ENCODE data around the gene IFI6.
A peak's percentile ranks its signal among the peaks of the same experiment; 100 is the strongest.

The IFI6 gene

GRCh38 chr1:27672750-27673112 lies 739 bp upstream of the IFI6 start:
- peak; percentile 20 for DNase-seq (ENCODE audit: low read depth)

- no peak for DNase-seq (ENCODE audit: low read depth)
These were observed 2.1 kb downstream of the IFI6 start for GRCh38 chr1:27669876-27670275.

GRCh38 chr1:27668808-27669723 lies 2.9 kb downstream of the IFI6 start:
- peak; percentile 34 for DNase-seq (ENCODE audit: low read depth)

GRCh38 chr1:27668121-27668807 lies 3.7 kb downstream of the IFI6 start:
- no peak for DNase-seq (ENCODE audit: low read depth)

GRCh38 chr1:27666791-27667254 lies 5.2 kb downstream of the IFI6 start:
- DNase-seq (ENCODE audit: low read depth) = no peak

- no peak for DNase-seq (ENCODE audit: low read depth)
These were observed 5.7 kb downstream of the IFI6 start for GRCh38 chr1:27666294-27666693.

- no peak for DNase-seq (ENCODE audit: low read depth)
These were observed 6.9 kb downstream of the IFI6 start for GRCh38 chr1:27665016-27665651.

- DNase-seq (ENCODE audit: low read depth) = no peak
These were observed 7.7 kb downstream of the IFI6 start for GRCh38 chr1:27664291-27664690.

GRCh38 chr1:27662707-27663393 lies 9.1 kb downstream of the IFI6 start:
- DNase-seq (ENCODE audit: low read depth) = peak; percentile 61

GRCh38 chr1:27662261-27662660 lies 9.7 kb downstream of the IFI6 start:
- no peak for DNase-seq (ENCODE audit: low read depth)

GRCh38 chr1:27661412-27662075 lies 10.4 kb downstream of the IFI6 start:
- DNase-seq (ENCODE audit: low read depth) = no peak

- no peak for DNase-seq (ENCODE audit: low read depth)
These were observed 11.6 kb downstream of the IFI6 start for GRCh38 chr1:27660300-27660835.

GRCh38 chr1:27659497-27660299 lies 12.3 kb downstream of the IFI6 start:
- DNase-seq (ENCODE audit: low read depth) = peak; percentile 68

GRCh38 chr1:27658951-27659496 lies 13.0 kb downstream of the IFI6 start:
- peak; percentile 33 for DNase-seq (ENCODE audit: low read depth)

GRCh38 chr1:27656157-27656893 lies 15.7 kb downstream of the IFI6 start:
- DNase-seq (ENCODE audit: low read depth) = peak; percentile 22

- no peak for DNase-seq (ENCODE audit: low read depth)
These were observed 16.6 kb downstream of the IFI6 start for GRCh38 chr1:27655151-27655937.

GRCh38 chr1:27652111-27652864 lies 19.7 kb downstream of the IFI6 start:
- no peak for DNase-seq (ENCODE audit: low read depth)

All from amniotic epithelial cell (primary cell).